GM19025 (cell line): ENCODE results near the gene DZIP1.
A peak's percentile ranks its signal among the peaks of the same experiment; 100 is the strongest.
"Not testable (repeated sequence)": the region's sequence is repeated elsewhere in the genome, so short reads cannot be mapped to it uniquely, and the experiment has no call there.

ENCODE experiments used
- ATAC-seq: cut with Tn5 transposase; IDR thresholded peaks from one replicate; pipeline ENCODE4 v1.9.1; 2021; ENCODE audit warnings: mild to moderate bottlenecking, low read depth, moderate library complexity; ENCODE audit not compliant: unreplicated experiment

Gene DZIP1

DNA sequence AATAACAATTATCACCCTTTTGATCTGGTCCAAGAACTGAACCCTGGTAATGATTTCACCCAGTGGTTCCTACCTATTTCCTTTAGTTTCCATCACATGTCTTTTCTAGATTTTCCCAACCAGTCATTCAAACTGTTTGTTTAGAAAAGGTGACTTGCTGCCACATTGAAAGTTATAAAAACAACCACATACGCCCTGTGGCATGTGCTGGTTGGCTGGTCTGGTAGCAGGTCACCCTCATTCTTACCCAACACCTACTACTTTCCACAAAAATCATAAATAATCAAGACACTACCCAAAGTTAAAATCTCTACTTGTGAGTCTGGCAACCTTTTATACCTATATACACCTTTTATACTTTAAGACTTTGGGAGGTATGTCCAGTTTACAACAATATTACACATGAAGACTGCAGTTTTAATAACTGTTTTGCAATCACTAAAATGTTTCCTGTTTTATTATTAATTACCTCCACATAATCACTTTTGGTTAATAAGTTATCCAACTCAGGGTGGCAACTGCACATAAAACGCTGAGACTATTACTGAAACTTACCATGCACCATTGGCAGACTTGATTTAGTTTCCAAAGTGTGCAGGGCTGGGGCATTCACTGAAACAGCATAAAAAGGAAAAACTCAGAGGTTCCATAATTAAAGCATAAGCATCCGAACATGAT, 38.9 kb downstream of the DZIP1 start:
- ATAC-seq, result no peak

DNA sequence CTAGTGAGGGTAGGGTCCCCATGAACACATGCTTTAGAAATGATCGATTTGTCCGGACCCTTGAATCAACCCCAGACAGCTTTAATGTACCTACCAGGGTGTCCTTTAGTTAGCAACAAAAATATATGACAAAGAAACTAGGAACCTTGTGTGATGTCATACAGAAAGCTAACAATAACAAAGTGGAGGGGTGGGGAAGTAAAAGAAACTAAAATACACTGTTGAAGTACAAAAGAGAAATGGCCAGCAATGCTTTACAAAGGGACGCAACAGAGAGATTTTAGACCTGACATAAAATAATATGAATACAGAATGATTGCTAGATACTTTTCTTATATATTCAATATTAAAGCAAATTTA, 40.0 kb downstream of the DZIP1 start:
- ATAC-seq, result no peak

DNA sequence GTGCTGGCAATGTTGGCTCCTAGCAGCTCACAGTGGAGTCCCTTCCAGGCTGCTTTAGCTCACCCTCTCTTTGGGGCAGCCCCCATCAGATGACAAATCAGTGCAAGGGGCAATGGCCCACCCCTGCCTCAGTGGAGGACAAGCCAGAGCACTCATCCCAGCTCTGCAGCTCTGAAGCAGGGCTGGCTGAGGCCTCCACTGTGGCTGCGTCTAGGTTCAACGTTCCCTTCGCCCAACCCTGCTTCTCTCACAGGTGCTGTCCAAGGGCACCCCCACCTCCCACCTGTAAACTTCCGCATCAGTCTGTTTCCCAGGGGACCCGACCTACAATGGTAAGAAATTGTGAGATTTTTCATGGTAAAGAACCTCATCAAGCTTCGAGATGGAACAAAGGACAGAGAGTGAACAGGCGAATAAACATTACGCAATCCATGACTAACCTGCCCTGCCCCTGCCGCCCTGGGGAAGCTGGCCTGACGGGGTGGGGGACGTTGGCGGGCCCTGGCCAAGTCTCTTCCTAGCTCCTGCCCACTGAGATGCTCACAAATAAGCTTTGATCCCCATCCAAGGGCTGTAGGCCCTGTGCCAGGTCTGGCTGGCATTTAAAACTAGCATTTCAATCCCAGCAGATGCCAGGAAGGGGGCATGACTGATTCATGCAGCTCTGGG, 40.5 kb downstream of the DZIP1 start:
- ATAC-seq, result no peak

DNA sequence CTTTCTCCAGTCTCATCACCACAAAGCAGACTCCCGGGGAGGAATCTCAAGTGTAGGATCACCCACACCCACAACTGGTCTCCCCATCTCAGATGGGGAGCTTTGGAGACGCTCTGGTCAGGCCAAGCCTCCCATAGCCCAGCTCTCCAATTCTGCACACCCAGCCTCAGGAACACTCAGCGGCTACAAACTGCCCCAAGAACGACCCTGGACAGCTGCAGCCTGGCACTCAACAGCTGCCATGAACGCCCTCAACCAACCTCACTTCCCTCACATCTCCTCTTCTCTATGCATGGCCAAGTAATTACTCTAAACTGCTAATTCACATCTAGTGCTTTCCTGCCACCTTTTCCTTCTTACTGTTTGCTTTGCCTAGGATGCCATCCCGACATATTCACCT, 42.6 kb downstream of the DZIP1 start:
- no peak for ATAC-seq

DNA sequence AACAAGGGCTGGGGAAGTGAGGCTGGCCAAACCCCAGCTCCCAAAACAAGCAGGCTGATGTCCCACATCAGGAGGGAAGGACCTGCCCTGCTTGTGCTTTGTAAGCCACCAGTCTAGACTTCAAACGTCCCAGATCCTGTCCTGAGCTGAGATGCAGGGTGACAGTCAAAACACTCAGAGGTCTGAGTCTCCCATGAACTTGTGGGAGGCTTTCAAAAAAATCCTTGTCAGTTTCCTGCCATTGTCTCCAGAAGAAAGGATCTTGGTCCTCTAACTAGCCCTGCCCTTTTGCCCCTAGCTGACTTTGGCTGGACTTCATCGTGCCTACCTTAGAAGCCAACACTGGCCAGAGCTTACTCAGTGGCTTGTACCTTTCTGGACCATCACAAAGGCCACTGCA, 43.3 kb downstream of the DZIP1 start:
- no peak for ATAC-seq

DNA sequence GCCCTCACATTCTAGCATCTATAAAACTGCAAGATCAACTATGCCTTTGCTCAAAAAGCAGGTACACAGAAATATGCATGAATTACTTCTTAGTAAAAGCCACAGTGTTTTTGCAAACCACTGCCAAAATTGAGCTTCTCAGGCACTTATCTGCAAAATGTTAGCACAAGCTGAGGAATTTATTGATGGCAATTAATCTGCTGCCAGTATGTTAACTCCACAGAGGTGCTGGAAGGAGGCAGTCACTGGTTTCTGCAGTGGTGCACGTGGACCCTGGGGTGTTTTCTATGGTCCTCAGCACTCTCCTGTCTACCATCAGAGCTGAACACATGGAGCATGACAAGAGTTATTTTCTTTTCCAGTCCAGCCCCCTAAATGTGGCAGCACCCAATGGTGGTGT, 47.8 kb downstream of the DZIP1 start:
- ATAC-seq, result no peak

DNA sequence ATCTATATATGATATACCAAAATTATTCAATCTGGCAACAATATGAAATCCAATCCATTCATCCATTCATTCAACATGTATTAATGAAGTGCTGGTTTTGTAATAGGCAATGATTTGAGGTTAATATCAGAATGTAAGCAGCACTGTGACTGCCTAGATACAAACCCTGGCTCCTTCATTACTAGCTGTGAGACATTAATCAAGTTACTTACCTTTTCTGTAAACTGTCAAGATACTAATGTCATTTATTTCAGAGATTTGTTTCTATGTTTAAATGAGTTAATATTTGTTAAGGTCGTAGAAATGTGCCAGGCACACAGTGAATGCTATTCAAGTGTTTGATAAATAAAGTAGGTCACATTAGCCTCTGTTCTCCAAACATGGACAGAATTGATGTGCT, 51.0 kb downstream of the DZIP1 start:
- ATAC-seq, result no peak

DNA sequence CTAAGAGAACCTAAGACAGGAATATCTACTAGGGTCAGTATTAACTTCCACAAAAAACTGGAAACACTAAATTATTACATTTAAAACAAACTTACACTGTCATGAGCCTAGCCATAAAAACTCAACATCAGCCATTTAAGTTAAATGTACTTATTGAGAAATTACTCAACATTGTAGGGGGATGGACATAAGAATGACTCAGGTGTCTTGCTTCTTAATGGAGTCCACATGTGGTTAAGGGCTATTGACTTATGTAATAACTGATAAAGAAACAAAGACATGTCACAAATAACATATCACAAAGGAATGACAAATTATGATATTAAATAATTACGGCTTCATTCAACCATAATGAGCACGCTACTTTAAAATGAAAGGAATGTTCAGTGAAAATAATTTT, 55.8 kb downstream of the DZIP1 start:
- no peak for ATAC-seq

DNA sequence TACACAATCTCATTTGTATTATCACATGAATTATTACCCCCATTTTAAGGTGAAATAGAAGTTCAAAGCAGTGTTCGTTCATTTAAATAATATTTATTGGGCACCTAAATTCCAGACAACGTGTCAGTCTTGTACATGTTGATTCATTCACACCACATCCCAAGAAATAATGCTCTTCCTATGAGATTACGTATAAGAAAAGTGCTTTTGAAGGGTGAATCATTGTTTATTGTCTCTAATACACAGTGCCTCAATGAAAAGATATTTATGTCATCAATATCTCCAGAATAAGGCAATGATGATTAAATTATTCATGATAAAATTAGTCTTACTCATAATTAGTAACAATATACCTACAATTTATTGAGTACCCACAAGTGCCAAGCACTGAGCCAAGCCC, 56.4 kb downstream of the DZIP1 start:
- ATAC-seq, result no peak

DNA sequence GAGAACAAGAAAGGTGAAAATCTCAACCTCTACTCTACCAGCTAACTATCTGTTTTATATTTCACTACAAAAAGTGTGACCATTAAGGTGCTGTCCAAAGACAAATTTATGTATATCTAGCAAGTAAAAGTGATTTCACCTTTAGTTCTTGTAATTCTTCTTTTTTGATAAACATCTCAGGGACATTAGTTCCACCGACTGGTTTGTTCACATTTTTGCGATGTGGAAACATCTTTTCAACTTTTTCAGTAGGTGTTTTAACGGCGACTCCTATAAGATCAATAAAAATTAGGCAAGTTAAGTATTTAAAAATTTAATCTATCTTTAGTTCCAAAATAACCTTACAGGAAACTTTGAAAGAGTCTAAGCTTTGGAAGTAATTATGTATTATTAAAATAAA, 58.6 kb downstream of the DZIP1 start:
- no peak for ATAC-seq

DNA sequence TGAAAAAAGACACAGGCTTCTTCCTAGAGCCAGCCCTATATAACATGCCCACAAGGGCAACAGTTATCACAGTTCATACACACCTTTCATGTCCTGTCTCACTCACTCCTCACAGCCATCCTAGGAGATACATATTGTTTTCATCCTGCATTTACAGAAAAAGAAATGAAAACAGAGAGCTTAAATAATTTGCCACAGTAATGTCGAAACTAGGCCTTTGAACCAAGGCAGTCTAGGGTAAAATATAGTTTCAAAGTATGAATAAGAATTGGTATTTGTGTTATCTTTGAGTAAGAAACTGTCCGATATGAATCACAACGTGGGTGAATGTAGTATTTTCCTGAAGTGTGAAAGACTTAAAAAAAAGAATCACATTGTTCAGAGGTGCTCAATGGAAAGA, 65.2 kb downstream of the DZIP1 start:
- peak; percentile 79 for ATAC-seq

DNA sequence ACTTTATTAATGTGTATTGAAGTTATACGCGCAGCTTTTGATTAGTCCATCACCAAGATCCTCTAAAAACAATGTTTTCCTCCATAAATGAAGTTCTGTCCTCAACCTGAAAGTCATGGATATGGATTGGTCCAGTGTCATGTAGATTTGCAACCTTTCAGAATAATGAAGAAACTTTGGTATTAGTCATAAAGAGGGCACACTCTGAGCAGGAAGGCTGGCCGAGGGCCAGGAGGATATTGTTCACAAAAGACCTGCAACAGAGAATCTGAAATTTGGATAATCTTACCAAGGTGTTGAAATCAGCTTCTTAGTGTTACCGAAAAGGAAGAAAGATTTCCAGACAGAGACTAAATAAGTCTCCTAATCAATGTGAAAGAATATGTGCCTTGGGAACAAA, 71.3 kb downstream of the DZIP1 start:
- ATAC-seq, result no peak

DNA sequence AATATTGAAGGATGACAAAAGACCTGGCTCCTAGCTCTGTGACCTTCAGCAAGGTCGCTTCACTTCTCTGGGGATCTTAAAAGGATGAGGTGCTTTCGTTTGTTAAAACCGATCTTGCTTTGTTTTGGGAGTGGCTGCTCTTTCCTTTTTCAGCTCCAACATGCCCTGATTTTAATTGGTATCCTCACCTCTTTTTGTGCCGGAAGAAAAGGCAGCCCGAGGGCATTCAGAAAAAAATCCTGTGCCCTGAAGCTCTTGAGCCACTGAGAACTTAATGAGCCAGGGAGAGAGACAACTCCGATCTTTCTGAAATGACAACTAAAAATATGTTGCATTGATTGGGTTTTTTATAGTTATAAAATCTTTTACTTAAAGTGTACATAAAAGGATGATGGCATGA, 72.6 kb downstream of the DZIP1 start:
- ATAC-seq, result no peak

DNA sequence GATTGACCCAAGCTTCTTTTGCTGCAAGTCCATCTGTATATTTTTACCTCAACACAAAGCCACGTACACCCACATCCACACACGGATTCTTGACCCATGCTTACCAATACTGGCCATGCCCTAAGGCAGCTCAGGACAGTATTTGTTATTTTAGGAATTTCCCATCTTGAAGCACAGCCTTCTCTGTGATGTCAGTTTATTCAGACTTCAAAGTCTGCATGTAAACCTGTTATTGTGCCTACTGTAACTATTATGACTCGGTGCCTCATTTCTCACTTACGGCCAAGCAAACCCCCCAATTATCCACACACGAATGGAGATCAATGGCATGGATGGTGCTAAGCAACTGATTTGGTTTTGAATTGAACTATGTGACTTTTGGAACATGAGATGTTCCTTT, 74.5 kb downstream of the DZIP1 start:
- ATAC-seq, result no peak

DNA sequence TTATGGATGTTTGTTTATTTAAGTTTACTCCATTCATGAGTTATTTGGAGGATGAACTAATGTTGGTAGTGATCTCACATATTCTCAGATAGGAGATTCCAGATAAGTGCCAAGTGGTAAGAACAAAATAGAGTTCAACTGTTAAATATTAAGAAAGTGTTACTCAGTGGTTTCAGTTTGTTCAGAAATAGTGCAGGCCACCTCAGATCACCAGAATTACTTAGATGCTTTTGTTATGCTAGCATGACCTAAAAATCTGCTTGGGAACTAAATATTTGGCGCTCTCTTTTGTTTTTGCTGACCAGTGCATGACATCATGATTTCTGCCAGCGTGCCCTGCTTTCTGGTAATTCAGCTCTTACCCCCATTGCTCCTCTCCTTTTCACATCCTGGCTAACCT, 76.4 kb downstream of the DZIP1 start:
- ATAC-seq, result no peak

DNA sequence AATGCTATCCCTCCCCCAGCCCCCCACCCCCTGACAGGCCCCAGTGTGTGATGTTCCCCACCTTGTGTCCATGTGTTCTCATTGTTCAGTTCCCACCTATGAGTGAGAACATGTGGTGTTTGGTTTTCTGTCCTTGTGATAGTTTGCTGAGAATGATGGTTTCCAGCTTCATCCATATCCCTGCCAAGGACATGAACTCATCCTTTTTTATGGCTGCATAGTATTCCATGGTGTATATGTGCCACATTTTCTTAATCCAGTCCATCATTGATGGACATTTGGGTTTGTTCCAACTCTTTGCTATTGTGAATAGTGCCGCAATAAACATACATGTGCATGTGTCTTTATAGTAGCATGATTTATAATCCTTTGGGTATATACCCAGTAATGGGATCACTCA, 78.7 kb downstream of the DZIP1 start:
- ATAC-seq, result not testable (repeated sequence)

DNA sequence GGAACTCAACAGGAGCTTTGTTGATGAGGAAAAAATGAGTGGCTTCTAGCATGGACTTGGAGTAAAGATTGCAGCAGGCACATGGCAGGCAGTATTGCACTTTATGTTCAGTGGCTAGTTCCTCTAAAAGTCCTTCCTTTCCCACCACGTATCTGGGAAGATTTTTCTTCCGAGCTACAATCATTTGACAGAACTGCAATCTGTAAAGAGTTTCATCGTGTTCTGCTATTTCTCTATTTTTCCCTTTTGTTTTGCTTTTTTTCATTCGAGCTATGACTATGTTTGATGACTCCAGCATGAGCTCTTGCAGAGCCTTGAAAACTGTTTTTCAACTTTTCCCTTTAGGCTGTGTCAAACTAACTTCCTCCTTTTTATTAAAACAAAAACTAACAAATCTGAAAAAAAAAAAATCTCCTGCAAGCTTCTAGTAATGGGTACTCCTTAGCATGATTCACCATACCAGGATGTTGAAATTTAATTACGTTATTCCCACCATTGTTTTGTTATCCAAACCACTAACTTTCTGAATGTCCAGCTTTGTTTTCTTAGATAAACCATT, 79.7 kb downstream of the DZIP1 start:
- no peak for ATAC-seq

DNA sequence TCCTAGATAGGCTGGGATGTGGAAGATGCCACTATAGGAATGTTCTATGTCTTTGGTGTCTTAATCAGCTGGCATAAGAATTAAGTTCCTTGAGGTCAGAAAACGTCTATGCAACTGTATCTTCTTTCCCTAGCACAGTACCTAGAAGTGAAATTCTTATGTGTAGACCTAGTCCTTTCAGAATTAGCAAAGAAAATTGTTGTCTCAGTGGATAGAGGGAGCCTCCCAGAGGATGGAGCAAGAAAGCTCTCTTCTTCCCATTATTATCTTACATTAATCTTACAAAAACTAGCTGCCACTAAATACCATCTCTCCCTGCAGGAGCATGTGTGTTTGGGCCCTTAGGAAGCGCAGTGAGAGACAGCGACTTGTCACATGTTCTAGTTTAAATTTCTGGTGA, 80.4 kb downstream of the DZIP1 start:
- ATAC-seq, result no peak

DNA sequence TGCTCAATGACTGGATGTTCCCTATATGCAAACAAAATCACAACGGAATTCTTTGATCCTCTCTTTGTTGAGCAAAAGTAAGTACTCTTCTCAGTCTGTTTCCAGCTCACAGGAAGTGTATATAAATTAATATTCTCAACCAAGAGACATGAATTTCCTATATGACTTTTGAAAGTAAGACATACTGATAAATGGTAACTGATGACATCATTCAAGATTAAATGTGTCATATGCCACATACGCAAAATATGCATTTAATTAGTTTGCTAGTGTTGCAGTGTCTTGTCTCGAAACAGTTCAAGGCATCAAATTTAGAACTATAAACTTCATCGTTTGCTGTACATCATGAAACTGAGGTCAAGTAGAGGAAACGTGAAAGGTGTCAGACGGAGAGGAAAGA, 84.1 kb downstream of the DZIP1 start:
- no peak for ATAC-seq

DNA sequence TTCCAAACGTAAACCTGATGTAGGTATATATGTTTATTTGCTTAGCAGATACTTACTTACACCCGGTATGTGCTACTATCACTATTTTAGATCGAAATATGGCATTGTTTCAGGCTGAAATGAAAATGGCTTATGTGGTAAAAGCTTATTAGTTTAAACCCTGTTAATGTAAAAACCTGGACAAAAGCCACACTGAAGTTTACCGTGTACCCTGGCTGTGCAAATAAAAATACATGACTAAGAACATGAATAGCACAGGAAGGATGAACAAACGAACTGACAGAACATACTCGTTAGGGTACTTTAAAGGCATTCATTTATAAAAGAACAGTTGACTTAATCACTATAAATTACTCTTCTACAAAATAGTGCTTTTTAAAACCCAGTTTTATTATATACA, 85.4 kb downstream of the DZIP1 start:
- ATAC-seq, result no peak

DNA sequence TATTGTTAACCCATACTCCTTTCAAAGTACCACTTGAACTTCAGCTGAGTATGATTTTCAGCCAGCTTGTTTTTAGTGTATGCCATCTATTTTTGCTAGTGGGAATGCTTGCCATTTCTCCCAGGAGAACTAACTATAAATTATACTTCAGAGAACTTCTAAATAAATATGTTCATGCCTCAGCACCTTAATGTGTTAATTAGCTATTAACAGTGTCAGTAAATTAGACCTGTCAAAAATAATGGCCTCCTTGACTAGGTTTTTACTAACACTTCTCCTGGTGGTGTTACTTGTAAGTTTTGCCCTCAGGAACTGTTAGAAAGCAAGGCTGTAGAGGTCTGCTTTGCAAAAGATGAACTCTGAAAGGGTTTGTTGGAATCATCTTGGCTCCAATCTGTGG, 87.5 kb downstream of the DZIP1 start:
- ATAC-seq, result no peak
